Endothelial cell of umbilical vein (primary cell): ENCODE results near the gene FAM13B. TPM values are rescaled to one million over a fixed set of nuclear protein-coding genes. Genes with fewer than 3 reads are reported as not detected.

Experiments used
- BruUV-seq: library from RNA; stranded (reverse); fragments of 400-500 nt; replicated peaks from 2 replicates; lab custom pipeline; 2021; lab: Mats Ljungman, UMichigan
- CTCF ChIA-PET: fragments of 300-600, 350-600 bp; sonication (Branson Sonifier 250); formaldehyde crosslinking; loops from one replicate; lab custom pipeline; 2021; ENCODE audit warnings: antibody characterized with exemption, inconsistent platforms; lab: Charles Lee
- POLR2A ChIA-PET: fragments of 300-600, 350-600 bp; sonication (Branson Sonifier 250); formaldehyde crosslinking; loops from one replicate; lab custom pipeline; 2021; ENCODE audit warnings: antibody characterized with exemption, inconsistent platforms; lab: Charles Lee
- DNase-seq: peaks from one replicate; pipeline ENCODE4 v3.0.0-alpha.2; 2011; ENCODE audit warnings: low read depth, low spot score
- FAIRE-seq: peaks from 2 replicates; lab custom pipeline; 2011; peaks lifted over from hg19 to GRCh38; lab: Jason Lieb, UNC
- H2AFZ ChIP-seq: 2 replicates; pipeline ENCODE4 v1.6.0; 2012; ENCODE audit warnings: low read depth, low read length, control low read depth, inconsistent platforms
- H3K27ac ChIP-seq: 2 replicates; pipeline ENCODE4 v1.5.1; 2011; ENCODE audit warnings: low read depth, mild to moderate bottlenecking, control low read depth, low read length, moderate library complexity; ENCODE audit not compliant: insufficient read depth
- H3K27me3 ChIP-seq, 2 experiments: 2 replicates each; pipeline versions ENCODE4 v1.6.0 to v1.6.1; 2011; ENCODE audit warnings: low read length in 2 of 2, mixed read lengths in 1 of 2; ENCODE audit not compliant: control insufficient read depth in 2 of 2, insufficient read depth in 2 of 2
- H3K36me3 ChIP-seq, 2 experiments: 2 replicates in 1 of 2; 3 replicates in 1 of 2; pipeline ENCODE4 v1.5.1; 2011; ENCODE audit warnings: low read length in 2 of 2, mild to moderate bottlenecking in 1 of 2, moderate library complexity in 1 of 2; ENCODE audit not compliant: control insufficient read depth in 2 of 2, insufficient read depth in 2 of 2; ENCODE audit errors: extremely low read depth in 1 of 2
- H3K4me1 ChIP-seq: 3 replicates; pipeline ENCODE4 v1.5.1; 2011; ENCODE audit warnings: mild to moderate bottlenecking, low read length; ENCODE audit not compliant: control insufficient read depth, insufficient read depth; ENCODE audit errors: extremely low read depth
- H3K4me2 ChIP-seq: 2 replicates; pipeline ENCODE4 v1.6.1; 2011; ENCODE audit warnings: low read length, control low read depth, mixed read lengths; ENCODE audit not compliant: insufficient read depth
- H3K4me3 ChIP-seq, 3 experiments: fragments of 200-600 bp in 1 of 3; sonication (generic), shearing (Covaris generic) in 1 of 3; replicated peaks in 1 of 3; 2 replicates each; pipeline ENCODE4 v1.5.1; 2011 to 2016; ENCODE audit warnings: control low read depth in 3 of 3, low read length in 3 of 3, mild to moderate bottlenecking in 2 of 3, inconsistent platforms in 1 of 3, low read depth in 1 of 3, moderate library complexity in 1 of 3; ENCODE audit not compliant: insufficient read depth in 1 of 3
- H3K79me2 ChIP-seq: 2 replicates; pipeline ENCODE4 v1.6.0; 2012; ENCODE audit warnings: low read length, inconsistent platforms; ENCODE audit not compliant: control insufficient read depth, insufficient read depth
- H3K9ac ChIP-seq: replicated peaks from 2 replicates; pipeline ENCODE3; 2011; ENCODE audit warnings: low read length, control low read depth; ENCODE audit not compliant: insufficient read depth; ENCODE audit errors: extremely low read depth
- H3K9me1 ChIP-seq: replicated peaks from 3 replicates; pipeline ENCODE4 v1.6.0; 2011; ENCODE audit warnings: mild to moderate bottlenecking, low read length; ENCODE audit not compliant: control insufficient read depth, insufficient read depth; ENCODE audit errors: extremely low read depth
- H3K9me3 ChIP-seq: replicated peaks from 2 replicates; pipeline ENCODE4 v1.5.1; 2012; ENCODE audit warnings: low read length, inconsistent platforms; ENCODE audit not compliant: control insufficient read depth, insufficient read depth
- H4K20me1 ChIP-seq: replicated peaks from 2 replicates; pipeline ENCODE3; 2011; ENCODE audit warnings: mild to moderate bottlenecking, low read length; ENCODE audit not compliant: control insufficient read depth, insufficient read depth; ENCODE audit errors: extremely low read depth
- EZH2 ChIP-seq: IDR thresholded peaks from 2 replicates; pipeline ENCODE4 v1.6.1; 2012; ENCODE audit warnings: borderline replicate concordance, low read depth, mild to moderate bottlenecking, moderate library complexity, low read length, inconsistent platforms; ENCODE audit not compliant: severe bottlenecking
- FOS ChIP-seq: IDR thresholded peaks from 2 replicates; pipeline ENCODE4 v1.6.1; 2011; ENCODE audit warnings: mild to moderate bottlenecking, low read length, moderate library complexity, borderline replicate concordance; ENCODE audit not compliant: insufficient read depth
- GATA2 ChIP-seq: IDR thresholded peaks from 2 replicates; pipeline ENCODE4 v1.7.0; 2011; ENCODE audit warnings: low read depth, mild to moderate bottlenecking, moderate library complexity, mixed read lengths, low read length; ENCODE audit not compliant: insufficient read length, insufficient read depth
- JUN ChIP-seq: IDR thresholded peaks from 2 replicates; pipeline ENCODE4 v1.6.1; 2011; ENCODE audit warnings: borderline replicate concordance, low read depth; ENCODE audit not compliant: insufficient read length, insufficient read depth
- MYC ChIP-seq: IDR thresholded peaks from one replicate; pipeline ENCODE4 v1.6.1; 2011; ENCODE audit warnings: mild to moderate bottlenecking, low read depth, low read length
- POLR2A ChIP-seq: IDR thresholded peaks from 2 replicates; pipeline ENCODE4 v1.6.1; 2012; ENCODE audit warnings: low read depth, mild to moderate bottlenecking, control low read depth, low read length
- POLR2AphosphoS5 ChIP-seq: IDR thresholded peaks from 2 replicates; pipeline ENCODE4 v1.6.1; 2012; ENCODE audit warnings: low read depth, mild to moderate bottlenecking, control low read depth, low read length, moderate library complexity; ENCODE audit not compliant: insufficient read depth
- dilution Hi-C: fragments of 300-500 bp; cut with MboI; formaldehyde crosslinking; loops from one replicate; pipeline ENCODE4 v1.15.0; 2019; ENCODE audit warnings: low sequenced_read_pairs; ENCODE audit not compliant: extremely low pct_ligation_motif_present
- intact Hi-C: fragments of 100-400 bp; cut with micrococcal nuclease; formaldehyde crosslinking; loops from one replicate; pipeline ENCODE4 v1.10.0; 2022
- polyA plus RNA-seq, 4 experiments: library from polyadenylated mRNA; depleted of rRNA in 3 of 4; stranded (reverse) in 3 of 4; unstranded in 1 of 4; fragments of >200 nt; gene quantifications; 2 replicates each; pipeline versions ENCODE4 v1.2.1 to v1.2.3, GENCODE V29; 2011 to 2012; ENCODE audit warnings: missing spikeins in 1 of 4
- total RNA-seq: library from RNA; stranded (reverse); gene quantifications from 2 replicates; pipeline ENCODE4 v1.2.3, GENCODE V29; 2021
- TF ChIP-seq, protein P1 (sequence below): IDR thresholded peaks from 2 replicates; pipeline ENCODE4 v1.6.1; 2011; ENCODE audit not compliant: insufficient read depth, insufficient read length
- TF ChIP-seq, protein P2 (sequence below), 2 donors: IDR thresholded peaks; 1 replicate in 1 of 2; 2 replicates in 1 of 2; pipeline ENCODE4 v1.5.1; 2011; ENCODE audit warnings: low read length in 2 of 2, mild to moderate bottlenecking in 2 of 2, moderate library complexity in 2 of 2, control low read depth in 1 of 2, inconsistent platforms in 1 of 2, low read depth in 1 of 2; ENCODE audit not compliant: insufficient read depth in 1 of 2; ENCODE audit errors: extremely low read depth in 1 of 2

FAM13B gene
- total and polyA plus RNA-seq, 2 donors (not counting 3 experiments of a cell fraction or from before 2014, with no cell fraction given): 8.7 to 25.4 TPM

DNA sequence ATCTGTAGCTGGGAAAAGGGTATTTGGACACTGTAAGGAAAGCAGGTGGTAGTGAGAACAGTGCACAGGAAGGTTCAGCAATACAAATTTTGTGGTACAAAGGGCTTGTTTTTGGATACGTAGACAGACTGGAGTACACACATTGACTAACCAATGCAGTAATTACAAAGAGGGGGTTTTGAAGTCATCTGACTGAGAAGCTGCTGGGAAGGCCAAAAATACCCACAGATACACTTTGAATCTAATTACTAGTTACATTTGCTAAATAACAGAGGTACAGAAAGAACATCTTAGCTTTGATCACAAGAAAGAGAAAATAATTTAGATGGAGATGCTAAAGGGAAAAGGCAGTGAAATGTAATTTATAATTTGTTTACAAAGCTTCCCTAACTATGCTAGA, 97.7 kb downstream of the FAM13B start:
- no peaks in the 10 kb centered on the region for H3K9me3 ChIP-seq
- no peak overlapping the region for H3K9ac ChIP-seq
- H3K79me2 ChIP-seq: no peaks in the 10 kb centered on the region
- no peak overlapping the region for H3K27ac ChIP-seq
- TF ChIP-seq GATA2 (no peak), POLR2AphosphoS5 (no peak), MYC (no peak), JUN (no peak), EZH2 (no peak), POLR2A (no peak), FOS (no peak)
- TF ChIP-seq, protein P1, sequence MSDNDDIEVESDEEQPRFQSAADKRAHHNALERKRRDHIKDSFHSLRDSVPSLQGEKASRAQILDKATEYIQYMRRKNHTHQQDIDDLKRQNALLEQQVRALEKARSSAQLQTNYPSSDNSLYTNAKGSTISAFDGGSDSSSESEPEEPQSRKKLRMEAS: no peak
- TF ChIP-seq, protein P2, sequence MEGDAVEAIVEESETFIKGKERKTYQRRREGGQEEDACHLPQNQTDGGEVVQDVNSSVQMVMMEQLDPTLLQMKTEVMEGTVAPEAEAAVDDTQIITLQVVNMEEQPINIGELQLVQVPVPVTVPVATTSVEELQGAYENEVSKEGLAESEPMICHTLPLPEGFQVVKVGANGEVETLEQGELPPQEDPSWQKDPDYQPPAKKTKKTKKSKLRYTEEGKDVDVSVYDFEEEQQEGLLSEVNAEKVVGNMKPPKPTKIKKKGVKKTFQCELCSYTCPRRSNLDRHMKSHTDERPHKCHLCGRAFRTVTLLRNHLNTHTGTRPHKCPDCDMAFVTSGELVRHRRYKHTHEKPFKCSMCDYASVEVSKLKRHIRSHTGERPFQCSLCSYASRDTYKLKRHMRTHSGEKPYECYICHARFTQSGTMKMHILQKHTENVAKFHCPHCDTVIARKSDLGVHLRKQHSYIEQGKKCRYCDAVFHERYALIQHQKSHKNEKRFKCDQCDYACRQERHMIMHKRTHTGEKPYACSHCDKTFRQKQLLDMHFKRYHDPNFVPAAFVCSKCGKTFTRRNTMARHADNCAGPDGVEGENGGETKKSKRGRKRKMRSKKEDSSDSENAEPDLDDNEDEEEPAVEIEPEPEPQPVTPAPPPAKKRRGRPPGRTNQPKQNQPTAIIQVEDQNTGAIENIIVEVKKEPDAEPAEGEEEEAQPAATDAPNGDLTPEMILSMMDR (IDR thresholded peaks at IDR 0.05; ENCODE audit: extremely low read depth in 1 of 2, insufficient read depth in 1 of 2, low read depth in 1 of 2, low read length in 2 of 2): no peak
- no peak overlapping the region for H3K4me2 ChIP-seq
- CTCF ChIA-PET: interaction anchor here (1.5 to 2.0 kb wide), 6 partner anchors 11 to 198 kb away, joined by 3 to 18 read pairs (median 4); no protein-coding TSS in a partner anchor
- FAIRE-seq: no peak
- no peaks in the 10 kb centered on the region for H3K27me3 ChIP-seq
- intact Hi-C loops (no loop called here), dilution Hi-C loops (no loop called here)
- H3K4me1 ChIP-seq: no peaks in the 10 kb centered on the region
- no peaks in the 10 kb centered on the region for H4K20me1 ChIP-seq
- DNase-seq: no peak
- no peak overlapping the region for H2AFZ ChIP-seq
- H3K4me3 ChIP-seq: no peak overlapping the region
- no peaks in the 10 kb centered on the region for H3K9me1 ChIP-seq
- POLR2A ChIA-PET: no interaction called here
- peaks cover 3 to 4% of the 10 kb centered on the region in 2 experiments for H3K36me3 ChIP-seq
- no TSS peak for BruUV-seq
